WTC11 (cell line): ENCODE data around the gene HINT2.

Experiments used
- ATF2 ChIP-seq: sonication (generic); formaldehyde crosslinking; IDR thresholded peaks from 2 replicates; pipeline ENCODE4 v1.8.1; 2022; ENCODE audit warnings: low read depth, missing genetic modification reagents, borderline replicate concordance
- CREB1 ChIP-seq: sonication (generic); formaldehyde crosslinking; IDR thresholded peaks from 2 replicates; pipeline ENCODE4 v1.8.0; 2023; ENCODE audit warnings: mild to moderate bottlenecking, missing genetic modification reagents
- CTCF ChIP-seq: fragments of 200-600 bp; IDR thresholded peaks from 2 replicates; pipeline ENCODE4 v1.8.0; 2022; ENCODE audit warnings: antibody characterized with exemption
- E2F1 ChIP-seq: sonication (generic); formaldehyde crosslinking; IDR thresholded peaks from 2 replicates; pipeline ENCODE4 v1.8.0; 2022; ENCODE audit warnings: mild to moderate bottlenecking, missing genetic modification reagents
- E2F4 ChIP-seq: sonication (generic); formaldehyde crosslinking; IDR thresholded peaks from 2 replicates; pipeline ENCODE4 v1.8.1; 2022; ENCODE audit warnings: low read depth, mild to moderate bottlenecking, moderate library complexity, missing genetic modification reagents, borderline replicate concordance
- ESRRA ChIP-seq: sonication (generic); formaldehyde crosslinking; IDR thresholded peaks from 2 replicates; pipeline ENCODE4 v1.8.1; 2022; ENCODE audit warnings: mild to moderate bottlenecking, missing genetic modification reagents, borderline replicate concordance
- GTF2I ChIP-seq: fragments of 250-450 bp; sonication (Bioruptor Pico); conservative IDR thresholded peaks from 2 replicates; pipeline ENCODE4 v1.4.0; 2021; ENCODE audit warnings: mild to moderate bottlenecking
- IRF2 ChIP-seq: sonication (generic); formaldehyde crosslinking; IDR thresholded peaks from 2 replicates; pipeline ENCODE4 v1.8.0; 2022; ENCODE audit warnings: low read depth, missing genetic modification reagents, borderline replicate concordance
- MAX ChIP-seq: sonication (generic); formaldehyde crosslinking; IDR thresholded peaks from 2 replicates; pipeline ENCODE4 v1.8.0; 2022; ENCODE audit warnings: mild to moderate bottlenecking, missing genetic modification reagents
- SP1 ChIP-seq: sonication (generic); formaldehyde crosslinking; conservative IDR thresholded peaks from 2 replicates; pipeline ENCODE4 v1.8.1; 2022; ENCODE audit warnings: missing genetic modification reagents
- TP53 ChIP-seq: sonication (generic); formaldehyde crosslinking; IDR thresholded peaks from 2 replicates; pipeline ENCODE4 v1.8.1; 2023; ENCODE audit warnings: mild to moderate bottlenecking, missing genetic modification reagents
- USF2 ChIP-seq: sonication (generic); formaldehyde crosslinking; IDR thresholded peaks from 2 replicates; pipeline ENCODE4 v1.8.1; 2023; ENCODE audit warnings: mild to moderate bottlenecking, missing genetic modification reagents, moderate library complexity
- ZNF219 ChIP-seq: sonication (generic); formaldehyde crosslinking; IDR thresholded peaks from 2 replicates; pipeline ENCODE4 v1.8.0; 2023; ENCODE audit warnings: missing genetic modification reagents, mild to moderate bottlenecking, borderline replicate concordance
- ZNF416 ChIP-seq: fragments of 250-450 bp; sonication (Bioruptor Pico); IDR thresholded peaks from 2 replicates; pipeline ENCODE4 v1.9.0; 2021; ENCODE audit warnings: mild to moderate bottlenecking, inconsistent platforms

DNA sequence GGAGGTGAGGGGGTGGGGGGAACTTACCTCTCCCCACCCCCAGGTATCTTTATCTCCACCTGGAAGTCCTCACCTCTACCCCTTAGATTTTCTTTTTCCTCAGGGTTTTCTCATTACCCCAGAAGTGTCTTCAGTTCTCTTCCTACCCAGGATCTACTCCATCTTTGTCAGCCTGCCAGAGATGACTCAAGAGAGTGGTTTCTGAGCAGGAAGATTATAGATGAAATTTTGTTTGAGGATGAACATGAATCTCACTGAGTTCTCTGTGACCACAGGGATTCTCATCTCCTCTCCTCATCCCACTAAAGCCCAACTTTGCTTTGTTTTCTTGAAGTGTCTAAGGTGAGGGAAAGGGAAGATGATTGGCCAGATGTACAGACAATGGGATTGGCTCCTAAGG is 5.2 kb upstream of the HINT2 start:
- TF ChIP-seq CREB1 (CRISPR knock-in tag) (no peak), GTF2I (CRISPR knock-in tag) (no peak), MAX (CRISPR knock-in tag) (no peak), CTCF (no peak), ZNF416 (no peak), USF2 (no peak), E2F1 (CRISPR knock-in tag) (no peak), ZNF219 (CRISPR knock-in tag) (no peak), TP53 (no peak), ATF2 (CRISPR knock-in tag) (no peak), IRF2 (no peak), E2F4 (CRISPR knock-in tag) (no peak), SP1 (CRISPR knock-in tag) (no peak), ESRRA (CRISPR knock-in tag) (no peak)
